Measurements from ENCODE around the gene FUCA2.

Gene FUCA2

GRCh38 chr6:143555071-143555492 is 43.6 kb upstream of the FUCA2 start:
- no peak for DNase-seq
- no peaks in the 10 kb centered on the region for H3K36me3 ChIP-seq (replicated peaks)
- TF ChIP-seq, protein P1, sequence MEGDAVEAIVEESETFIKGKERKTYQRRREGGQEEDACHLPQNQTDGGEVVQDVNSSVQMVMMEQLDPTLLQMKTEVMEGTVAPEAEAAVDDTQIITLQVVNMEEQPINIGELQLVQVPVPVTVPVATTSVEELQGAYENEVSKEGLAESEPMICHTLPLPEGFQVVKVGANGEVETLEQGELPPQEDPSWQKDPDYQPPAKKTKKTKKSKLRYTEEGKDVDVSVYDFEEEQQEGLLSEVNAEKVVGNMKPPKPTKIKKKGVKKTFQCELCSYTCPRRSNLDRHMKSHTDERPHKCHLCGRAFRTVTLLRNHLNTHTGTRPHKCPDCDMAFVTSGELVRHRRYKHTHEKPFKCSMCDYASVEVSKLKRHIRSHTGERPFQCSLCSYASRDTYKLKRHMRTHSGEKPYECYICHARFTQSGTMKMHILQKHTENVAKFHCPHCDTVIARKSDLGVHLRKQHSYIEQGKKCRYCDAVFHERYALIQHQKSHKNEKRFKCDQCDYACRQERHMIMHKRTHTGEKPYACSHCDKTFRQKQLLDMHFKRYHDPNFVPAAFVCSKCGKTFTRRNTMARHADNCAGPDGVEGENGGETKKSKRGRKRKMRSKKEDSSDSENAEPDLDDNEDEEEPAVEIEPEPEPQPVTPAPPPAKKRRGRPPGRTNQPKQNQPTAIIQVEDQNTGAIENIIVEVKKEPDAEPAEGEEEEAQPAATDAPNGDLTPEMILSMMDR (IDR thresholded peaks at IDR 0.05; ENCODE audit: low read depth, low read length, missing control alignments) = no peak
- H3K4me3 ChIP-seq (ENCODE audit: low read depth, low read length) = no peak overlapping the region
- peak overlapping the region; percentile 41 for H3K27ac ChIP-seq
- no peaks in the 10 kb centered on the region for H3K27me3 ChIP-seq (replicated peaks)
- in situ Hi-C loops (cut with HindIII; ENCODE audit: low pct_ligation_motif_present, low sequenced_read_pairs) = no loop called here

DNA sequence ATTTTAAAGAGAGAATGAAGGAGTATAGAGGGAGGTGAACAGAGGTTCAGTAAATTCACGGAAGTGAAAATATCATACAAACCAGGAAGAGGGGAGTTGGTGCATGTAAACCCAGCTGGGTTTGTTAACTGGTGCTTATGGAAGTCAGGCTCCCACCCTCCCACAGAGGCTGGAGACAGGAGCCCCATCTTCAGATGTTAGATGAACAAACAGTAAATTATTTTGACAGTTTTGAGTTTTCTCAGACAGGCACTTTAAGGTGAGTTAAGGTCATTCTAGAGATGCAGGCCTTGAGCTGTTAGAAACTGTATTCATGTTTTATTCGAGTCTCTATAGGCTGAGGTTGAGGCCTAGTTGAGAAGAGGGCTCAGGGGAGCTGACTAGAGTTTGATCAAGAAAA is 41.8 kb upstream of the FUCA2 start:
- in situ Hi-C loops (cut with HindIII; ENCODE audit: low pct_ligation_motif_present, low sequenced_read_pairs) = no loop called here
- Histone ChIP-seq H3K36me3 (replicated peaks) (no peaks in the 10 kb centered on the region), H3K4me3 (ENCODE audit: low read depth, low read length) (no peak overlapping the region), H3K27me3 (replicated peaks) (no peaks in the 10 kb centered on the region), H3K27ac (no peak overlapping the region)
- TF ChIP-seq, protein P1 (IDR thresholded peaks at IDR 0.05; ENCODE audit: low read depth, low read length, missing control alignments) = no peak
- no peak for DNase-seq

GRCh38 chr6:143549949-143550268 is 38.4 kb upstream of the FUCA2 start:
- in situ Hi-C loops (cut with HindIII; ENCODE audit: low pct_ligation_motif_present, low sequenced_read_pairs) = no loop called here
- Histone ChIP-seq H3K36me3 (replicated peaks) (no peaks in the 10 kb centered on the region), H3K4me3 (ENCODE audit: low read depth, low read length) (no peak overlapping the region), H3K27ac (no peak overlapping the region), H3K27me3 (replicated peaks) (no peaks in the 10 kb centered on the region)
- DNase-seq = no peak
- TF ChIP-seq, protein P1 (IDR thresholded peaks at IDR 0.05; ENCODE audit: low read depth, low read length, missing control alignments) = no peak

DNA sequence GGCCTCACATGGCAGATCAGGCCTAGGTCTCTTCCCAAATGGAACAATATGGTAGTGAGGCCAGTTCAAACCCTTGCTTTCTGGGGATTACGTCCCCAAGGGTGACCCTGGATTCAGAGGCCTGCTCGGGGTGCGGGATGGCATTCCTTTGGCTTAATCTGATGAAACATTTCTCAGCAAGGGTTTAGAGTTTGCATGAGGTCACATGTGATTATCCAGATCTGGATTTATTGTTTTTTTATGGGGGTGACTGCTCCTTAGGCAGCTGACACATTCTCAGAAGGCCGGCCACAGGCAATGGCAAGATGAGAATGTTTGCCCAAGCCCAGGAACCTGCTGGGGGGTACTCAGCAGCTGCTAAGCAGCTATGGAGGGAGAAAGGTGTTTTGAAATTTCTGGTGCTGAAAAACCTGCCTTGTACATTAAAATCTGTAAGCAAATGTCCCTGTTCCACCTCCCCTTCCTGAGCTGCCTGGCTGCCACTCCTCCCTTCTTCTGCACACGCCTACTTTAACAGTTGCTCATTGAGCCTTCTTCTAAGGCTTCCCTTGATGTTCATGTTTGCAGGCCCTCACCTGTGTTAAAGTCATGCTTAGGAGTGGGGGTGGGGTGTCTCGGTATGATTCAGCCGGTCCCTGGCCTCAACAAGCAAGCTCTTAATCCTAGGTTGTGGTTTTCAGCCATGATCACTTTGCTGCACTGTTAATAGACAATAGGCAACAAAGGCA is 37.9 kb upstream of the FUCA2 start:
- Histone ChIP-seq H3K36me3 (replicated peaks) (no peaks in the 10 kb centered on the region), H3K4me3 (ENCODE audit: low read depth, low read length) (no peak overlapping the region), H3K27me3 (replicated peaks) (no peaks in the 10 kb centered on the region), H3K27ac (no peak overlapping the region)
- no peak for DNase-seq
- TF ChIP-seq, protein P1 (IDR thresholded peaks at IDR 0.05; ENCODE audit: low read depth, low read length, missing control alignments) = no peak
- in situ Hi-C loops (cut with HindIII; ENCODE audit: low pct_ligation_motif_present, low sequenced_read_pairs) = no loop called here

GRCh38 chr6:143546599-143546998 is 35.1 kb upstream of the FUCA2 start:
- Histone ChIP-seq H3K4me3 (ENCODE audit: low read depth, low read length) (no peak overlapping the region), H3K27ac (no peak overlapping the region), H3K36me3 (replicated peaks) (no peaks in the 10 kb centered on the region), H3K27me3 (replicated peaks) (no peaks in the 10 kb centered on the region)
- in situ Hi-C loops (cut with HindIII; ENCODE audit: low pct_ligation_motif_present, low sequenced_read_pairs) = no loop called here
- TF ChIP-seq, protein P1 (IDR thresholded peaks at IDR 0.05; ENCODE audit: low read depth, low read length, missing control alignments) = no peak
- no peak for DNase-seq

DNA sequence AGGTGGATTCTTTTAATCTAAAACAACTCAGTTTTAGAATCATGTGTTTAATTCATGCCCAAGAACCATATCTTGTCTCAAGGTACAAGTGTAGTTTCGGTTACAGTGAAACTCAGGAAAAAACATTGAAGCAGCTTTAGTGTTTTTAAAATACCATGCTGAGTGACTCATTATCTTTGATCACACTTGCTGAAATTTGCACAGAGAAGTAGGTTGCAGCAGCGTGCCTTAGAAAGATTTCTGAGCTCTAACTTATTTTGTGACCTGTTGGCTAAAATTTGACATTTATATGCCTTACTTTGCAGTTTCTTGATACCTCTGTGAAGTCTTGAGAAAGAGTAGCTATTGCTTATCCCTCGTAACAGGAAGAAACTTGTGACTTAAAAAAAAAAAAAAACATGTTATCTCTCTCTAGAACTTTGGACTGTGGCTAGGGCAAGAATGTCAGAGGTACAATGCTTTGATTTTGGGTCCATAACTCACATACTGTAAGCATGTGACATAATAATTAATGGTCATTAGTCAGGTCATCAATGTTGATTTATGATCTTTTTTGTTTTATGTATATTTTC is 34.5 kb upstream of the FUCA2 start:
- Histone ChIP-seq H3K27me3 (replicated peaks) (no peaks in the 10 kb centered on the region), H3K36me3 (replicated peaks) (no peaks in the 10 kb centered on the region), H3K4me3 (ENCODE audit: low read depth, low read length) (no peak overlapping the region), H3K27ac (no peak overlapping the region)
- in situ Hi-C loops (cut with HindIII; ENCODE audit: low pct_ligation_motif_present, low sequenced_read_pairs) = no loop called here
- TF ChIP-seq, protein P1 (IDR thresholded peaks at IDR 0.05; ENCODE audit: low read depth, low read length, missing control alignments) = no peak
- DNase-seq = no peak

All from brain microvascular endothelial cell (primary cell).